Stomach (tissue), 4 donors: ENCODE data around the gene ARF4.

Source experiments
- CTCF ChIP-seq, 7 experiments: fragments of 450-650 bp in 4 of 7; fragments of 200-600 bp in 3 of 7; sonication (generic) in 3 of 7; IDR thresholded peaks; one replicate each; pipeline ENCODE4 v1.5.1; 2016 to 2019; ENCODE audit warnings: antibody characterized with exemption in 7 of 7, control low read depth in 2 of 7, mild to moderate bottlenecking in 1 of 7
- EP300 ChIP-seq: sonication (generic); formaldehyde crosslinking; IDR thresholded peaks from one replicate; pipeline ENCODE4 v1.6.1; 2017; ENCODE audit warnings: antibody characterized with exemption
- POLR2A ChIP-seq, 4 donors: fragments of 450-650 bp; IDR thresholded peaks; one replicate each; pipeline ENCODE4 v1.6.1; 2016; ENCODE audit warnings: antibody characterized with exemption in 4 of 4, control low read depth in 2 of 4, mild to moderate bottlenecking in 1 of 4, moderate library complexity in 1 of 4
- POLR2AphosphoS5 ChIP-seq, 3 donors: sonication (generic); formaldehyde crosslinking; IDR thresholded peaks; one replicate each; pipeline ENCODE4 v1.6.1; 2016; ENCODE audit warnings: antibody characterized with exemption in 3 of 3

- TF ChIP-seq CTCF (IDR thresholded peaks at IDR 0.05) (peak in 1 of 7 experiments; percentile 22), EP300 (no peak), POLR2AphosphoS5 (IDR thresholded peaks at IDR 0.05) (peak; percentile 96 to 99 (median 99)), POLR2A (IDR thresholded peaks at IDR 0.05) (peak in 2 of 4 donors; percentile 96 to 99)
These were observed at the start of gene ARF4 for GRCh38 chr3:57597127-57597923.
